Transverse colon (tissue), 3 donors: ENCODE data around the gene CAMTA1.

Experiments
- EP300 ChIP-seq: sonication (generic); formaldehyde crosslinking; IDR thresholded peaks from one replicate; pipeline ENCODE4 v1.6.1; 2017; ENCODE audit warnings: antibody characterized with exemption, low read depth
- POLR2AphosphoS5 ChIP-seq, 3 donors: sonication (generic); formaldehyde crosslinking; IDR thresholded peaks; one replicate each; pipeline ENCODE4 v1.6.1; 2016; ENCODE audit warnings: antibody characterized with exemption in 3 of 3

DNA sequence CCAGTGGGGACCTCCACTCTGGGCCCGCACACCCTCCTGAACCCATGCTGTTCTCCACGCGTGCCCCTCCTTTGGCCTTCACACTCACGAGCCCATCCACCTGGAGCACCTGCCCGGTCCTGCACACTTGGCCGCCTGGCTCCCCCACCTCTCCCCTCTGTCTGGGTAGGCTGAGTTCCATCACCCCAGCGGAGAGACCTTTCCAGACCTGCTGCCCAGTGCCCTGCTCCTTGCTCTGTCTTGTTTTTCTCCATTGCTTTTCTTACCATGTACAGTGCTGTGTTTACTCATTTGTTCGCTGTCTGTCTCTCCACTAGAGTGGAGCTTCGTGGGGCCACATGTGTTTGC lies 634.8 kb downstream of the CAMTA1 start:
- TF ChIP-seq POLR2AphosphoS5 (IDR thresholded peaks at IDR 0.05) (no peak), EP300 (no peak)
